HG03460 (cell line): Measurements from ENCODE around the gene MDM4.

Source experiments
- ATAC-seq: cut with Tn5 transposase; IDR thresholded peaks from one replicate; pipeline ENCODE4 v1.9.1; 2021; ENCODE audit not compliant: unreplicated experiment

MDM4 gene

DNA sequence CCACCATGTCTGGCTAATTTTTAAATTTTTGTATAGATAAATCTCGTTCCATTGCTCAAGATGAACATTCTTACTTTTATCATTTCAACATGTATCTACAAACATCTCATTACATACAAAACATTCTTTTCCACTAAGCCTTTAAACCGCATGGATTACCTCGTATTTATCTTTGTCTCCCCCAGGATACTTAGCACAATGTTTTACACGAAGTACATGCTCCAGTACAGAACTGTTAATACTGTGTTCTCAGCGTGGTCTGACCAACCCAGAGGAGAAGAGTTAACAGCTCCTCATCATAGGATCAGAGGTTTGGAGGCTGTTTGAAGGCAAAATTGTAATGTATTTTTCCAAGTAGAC lies 29.0 kb upstream of the MDM4 start:
- no peak for ATAC-seq

DNA sequence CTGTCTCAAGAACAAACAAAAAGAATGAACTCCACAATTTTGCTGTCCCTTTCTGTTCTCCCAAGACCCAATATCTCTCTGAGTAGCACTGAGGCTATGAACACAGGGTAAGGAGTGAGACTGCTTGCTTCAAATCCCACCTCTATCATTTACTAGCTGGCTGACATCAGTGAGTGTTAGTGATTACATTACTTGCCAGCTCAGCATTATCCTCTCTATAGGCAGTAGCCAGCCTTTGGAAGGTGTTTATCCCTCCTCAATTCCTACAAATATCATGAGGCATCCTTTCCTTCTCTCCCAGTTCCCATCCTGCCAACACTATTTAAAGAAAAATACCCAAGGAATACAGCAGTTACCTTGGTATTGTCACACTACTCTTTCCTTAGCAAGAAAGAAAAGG lies 24.6 kb upstream of the MDM4 start:
- no peak for ATAC-seq

DNA sequence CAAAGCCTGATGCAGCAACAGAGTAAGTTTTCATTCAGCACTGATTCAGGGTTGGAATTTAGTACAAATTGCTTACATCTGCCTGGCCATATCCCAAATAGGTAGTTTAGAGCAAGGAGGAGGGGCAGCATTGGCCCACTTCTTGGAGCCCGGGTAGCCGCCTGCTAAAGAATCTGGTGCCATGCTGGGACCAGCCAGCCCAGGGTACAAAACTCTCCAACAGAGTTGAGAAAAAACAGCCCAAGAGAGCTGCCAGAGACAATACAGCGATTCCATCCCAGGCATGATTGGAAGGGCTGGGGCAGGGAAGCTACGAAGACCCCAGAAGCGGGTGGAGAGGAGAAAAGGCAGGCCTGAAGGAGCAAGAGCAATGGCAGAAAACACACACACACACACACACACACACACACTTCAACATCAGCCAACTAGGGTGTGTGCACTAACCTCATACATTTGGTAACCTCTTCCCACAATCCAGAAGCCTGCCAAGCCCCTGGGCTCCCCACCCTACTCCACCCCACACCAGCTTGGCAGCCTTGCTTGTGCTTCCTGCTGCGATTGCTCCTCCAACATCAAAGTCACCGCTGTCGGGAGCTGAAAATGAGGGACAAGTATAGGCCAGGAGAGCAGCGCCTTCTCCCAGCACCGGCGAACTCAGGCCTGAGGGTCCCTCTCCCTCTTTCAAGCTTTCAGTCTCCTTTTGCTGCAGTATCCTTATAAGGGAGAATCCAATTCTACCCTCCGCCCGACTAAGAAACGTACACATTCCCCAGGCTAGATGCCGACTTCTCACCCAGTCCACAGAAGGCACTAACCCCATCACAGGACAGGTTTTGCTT lies 22.8 kb upstream of the MDM4 start:
- ATAC-seq = no peak

DNA sequence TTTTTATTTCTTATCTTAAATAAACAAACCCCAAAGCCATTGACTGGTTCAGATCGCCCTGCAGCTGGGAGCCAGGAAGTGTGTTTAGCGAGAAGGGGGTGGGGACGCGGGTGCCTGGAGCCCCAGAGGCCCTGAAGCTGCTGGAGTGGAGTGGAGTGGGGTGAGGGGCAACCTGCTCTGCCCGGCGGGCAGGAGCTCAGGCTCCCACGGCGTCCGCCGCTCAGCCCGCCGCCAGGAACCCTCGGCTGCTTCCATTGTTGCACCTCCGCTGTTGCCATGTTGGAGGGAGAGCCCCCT lies 22.3 kb upstream of the MDM4 start:
- peak; percentile 42 for ATAC-seq

DNA sequence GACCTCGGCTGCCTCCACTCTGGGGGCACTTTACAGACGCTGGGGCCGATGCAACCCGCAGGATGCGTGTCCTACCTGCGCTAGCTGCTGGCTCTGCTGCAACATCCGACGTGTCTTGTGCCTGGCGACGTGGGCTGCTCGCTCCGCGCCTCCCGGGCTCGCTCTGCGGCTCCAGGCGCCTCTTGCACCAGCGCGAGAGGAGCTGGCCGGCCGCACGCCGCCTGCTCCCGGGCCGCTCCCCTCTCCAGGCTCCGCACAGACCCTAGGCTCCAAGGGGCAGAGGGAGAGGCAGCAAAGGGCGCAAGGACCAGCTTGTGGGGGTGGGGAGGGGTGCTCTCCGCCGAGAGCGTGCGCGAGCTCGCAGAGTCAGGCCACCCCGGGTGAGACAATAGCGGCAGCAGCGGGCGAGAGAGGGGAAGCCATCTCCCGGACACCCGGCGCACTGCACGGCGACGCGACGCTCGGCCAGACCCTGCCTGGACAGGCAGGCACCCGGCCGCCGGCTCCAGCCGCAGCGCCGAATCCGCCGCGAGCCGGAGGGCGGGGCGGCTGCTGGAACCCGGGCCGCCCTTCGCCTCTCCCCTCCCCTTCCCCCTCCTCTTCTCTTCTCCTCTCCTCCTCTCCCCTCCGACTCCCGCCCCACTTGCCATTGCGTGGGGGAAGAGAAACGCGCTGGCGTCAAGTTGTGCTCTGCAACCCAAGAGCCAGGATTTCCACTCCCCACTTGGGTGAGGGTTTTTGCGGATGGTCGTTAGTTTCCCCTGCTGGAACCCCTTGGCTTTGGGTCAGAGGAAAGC lies 21.7 kb upstream of the MDM4 start, which contains the start of gene PIK3C2B:
PIK3C2B (minus strand) TSS at position 525 of the 797 bp plus-strand sequence. CDS start 25,003 bp downstream, outside the sequence.
- ATAC-seq = peak; percentile 77

DNA sequence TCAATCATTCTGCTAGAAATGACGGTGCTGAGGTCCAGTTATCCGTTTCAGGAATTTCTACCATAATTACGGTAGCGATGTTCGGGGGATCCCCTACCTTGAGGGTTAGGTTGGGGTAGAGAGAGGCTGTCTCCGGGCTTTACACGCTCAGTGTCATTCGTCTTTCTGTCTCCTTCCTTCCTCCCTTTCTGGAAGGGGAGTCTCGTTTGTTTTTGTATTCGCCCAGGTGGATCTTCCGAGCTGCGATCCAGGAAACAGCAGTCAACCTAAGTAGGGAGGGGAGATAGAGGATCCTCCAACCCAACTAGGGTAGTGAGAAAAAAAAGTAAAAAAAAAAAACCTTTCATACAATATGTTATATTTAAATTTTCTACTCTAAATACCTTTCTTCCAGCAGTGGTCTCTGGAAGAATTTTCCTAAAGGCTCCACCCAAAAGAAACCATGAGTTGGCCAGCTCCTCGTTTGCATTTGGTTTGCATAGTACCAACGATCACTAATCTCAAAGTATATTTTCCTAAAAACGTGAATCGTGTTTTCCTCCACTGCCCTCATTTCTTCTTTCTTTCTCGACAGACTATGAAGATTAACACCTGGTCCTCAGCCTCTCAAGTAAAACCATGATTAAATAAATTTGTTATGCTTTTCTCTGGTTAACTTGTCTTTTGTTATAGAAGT lies 21.0 kb upstream of the MDM4 start:
- peak; percentile 25 for ATAC-seq

DNA sequence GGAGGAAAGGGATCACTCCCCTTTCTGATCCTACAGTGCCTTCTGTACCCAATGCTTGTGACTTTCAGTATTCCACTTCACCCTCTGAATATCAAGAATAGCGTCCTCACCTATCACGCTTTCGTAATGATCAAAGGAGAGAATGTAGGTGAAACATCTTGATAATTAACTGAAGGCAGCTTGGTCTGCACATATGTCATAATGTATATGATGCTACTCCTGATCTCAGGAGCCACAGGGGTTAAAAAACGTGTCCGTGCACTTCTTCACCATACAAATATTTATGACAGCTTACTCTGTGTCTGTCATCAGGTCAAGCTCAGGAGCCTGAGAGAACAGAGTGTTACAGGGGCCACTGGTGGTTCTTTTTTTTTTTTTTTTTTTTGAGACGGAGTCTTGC lies 20.4 kb upstream of the MDM4 start:
- ATAC-seq = no peak

DNA sequence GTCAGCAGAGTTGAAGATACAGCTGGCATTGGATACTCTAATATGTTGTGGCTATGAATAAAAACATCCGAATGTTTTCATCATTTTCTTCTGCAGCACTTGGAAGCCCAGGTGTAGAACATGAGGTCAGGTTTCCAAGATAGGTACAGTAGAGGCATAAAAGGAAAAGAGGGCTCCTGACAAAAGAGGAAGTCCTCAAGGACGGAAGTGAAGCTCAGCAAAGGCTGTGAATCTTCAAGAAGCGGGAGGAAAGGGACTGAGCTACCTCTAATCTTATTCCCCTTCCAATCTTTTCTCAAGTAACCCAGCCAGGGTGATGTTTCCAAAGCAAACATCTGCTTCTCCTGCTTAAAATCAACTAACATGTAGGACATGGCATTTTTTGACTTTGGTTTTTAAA lies 17.2 kb upstream of the MDM4 start:
- no peak for ATAC-seq

DNA sequence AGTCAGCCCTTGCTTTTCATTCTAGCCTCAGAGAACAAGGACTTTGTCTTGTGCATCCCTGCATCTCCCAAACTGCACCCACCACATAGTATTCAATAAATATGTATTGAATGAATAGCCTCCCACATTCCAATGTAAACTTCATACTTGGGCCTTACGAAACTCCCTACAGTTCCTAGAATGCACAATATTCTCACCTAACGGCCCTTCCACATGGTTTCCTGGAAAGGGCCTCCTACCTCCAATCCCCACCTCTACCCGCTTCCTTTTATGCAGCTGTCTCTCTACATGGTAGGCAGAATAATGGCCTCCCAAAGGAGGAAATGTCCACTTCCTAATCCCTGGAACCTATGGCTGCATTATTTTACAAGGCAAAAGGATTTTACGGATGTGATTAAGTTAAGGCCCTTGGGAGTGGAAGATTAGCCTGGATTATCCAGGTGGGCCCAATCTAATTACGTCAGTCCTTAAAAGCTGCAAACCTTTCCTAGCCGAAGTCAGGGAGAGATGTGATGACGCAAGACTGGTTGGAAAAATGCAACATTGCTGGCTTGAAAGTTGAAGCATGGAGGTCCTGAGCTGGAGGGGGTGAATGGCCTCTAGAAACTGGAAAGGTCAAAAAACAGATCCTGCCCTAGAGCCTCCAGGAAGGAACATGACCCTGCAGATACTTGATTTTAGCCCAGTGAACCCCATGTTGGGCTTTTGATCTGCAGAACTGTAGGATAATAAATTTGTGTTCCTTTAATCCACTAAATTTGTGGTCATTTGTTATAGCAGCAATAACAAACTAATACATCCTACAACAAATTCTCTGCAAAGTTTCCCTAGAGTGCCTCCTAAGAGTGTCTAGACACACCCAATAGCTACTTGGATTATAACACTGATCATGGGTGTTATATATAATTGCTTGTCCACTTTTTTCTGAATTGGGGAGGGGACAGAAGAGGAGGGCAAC lies 16.4 kb upstream of the MDM4 start:
- no peak for ATAC-seq

DNA sequence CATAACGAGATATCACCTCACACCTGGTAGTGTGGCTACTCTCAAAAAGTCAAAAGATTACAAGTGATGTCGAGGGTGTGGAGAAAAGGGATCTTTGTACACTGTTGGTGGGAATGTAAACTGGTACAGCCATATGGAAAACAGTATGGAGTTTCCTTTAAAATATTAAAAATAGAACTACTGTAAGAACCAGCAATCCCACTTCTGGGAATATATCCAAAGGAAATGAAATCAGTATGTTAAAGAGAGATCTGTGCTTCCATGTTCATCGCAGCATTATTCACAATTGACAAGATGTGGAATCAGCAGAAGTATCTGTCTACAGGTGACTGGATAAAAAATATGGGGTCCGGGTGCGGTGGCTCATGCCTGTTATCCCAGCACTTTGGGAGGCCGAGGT lies 14.0 kb upstream of the MDM4 start:
- ATAC-seq = no peak

DNA sequence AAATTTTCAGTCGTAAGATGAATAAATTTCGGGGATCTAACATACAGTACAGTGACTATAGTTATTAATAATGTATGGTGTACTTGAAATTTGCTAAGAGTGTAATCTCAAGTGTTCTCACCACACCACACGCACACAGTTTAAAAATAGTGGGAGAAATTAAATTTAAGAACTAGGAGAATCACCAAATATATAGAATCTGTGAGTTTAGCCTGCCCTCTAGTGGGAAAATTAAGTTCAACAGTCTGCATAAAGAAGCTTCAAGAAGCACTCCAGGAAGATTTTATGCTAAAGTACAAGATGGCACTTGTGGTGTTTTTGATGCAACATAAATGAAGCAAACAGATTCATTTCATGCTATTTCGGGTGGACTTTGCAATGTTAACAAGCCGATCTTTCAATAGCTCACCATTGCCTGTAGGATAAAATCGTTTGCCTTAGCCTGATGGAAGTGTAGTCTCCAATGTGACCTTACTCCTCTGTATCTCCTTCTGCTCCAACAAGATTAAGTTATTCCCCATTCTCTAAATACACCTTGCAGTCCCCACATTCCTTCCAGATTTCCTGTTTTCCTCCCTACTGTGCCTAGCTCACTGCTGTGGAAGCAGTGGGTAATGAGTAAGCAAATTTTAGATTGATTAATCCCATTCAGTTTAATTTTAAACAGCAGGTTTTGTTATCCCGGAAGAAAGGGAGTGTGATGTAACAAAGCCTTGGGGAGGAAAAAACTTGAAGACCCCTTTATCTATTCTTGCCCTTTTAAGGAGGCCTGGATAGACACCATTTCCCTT lies 12.9 kb upstream of the MDM4 start:
- ATAC-seq = no peak

DNA sequence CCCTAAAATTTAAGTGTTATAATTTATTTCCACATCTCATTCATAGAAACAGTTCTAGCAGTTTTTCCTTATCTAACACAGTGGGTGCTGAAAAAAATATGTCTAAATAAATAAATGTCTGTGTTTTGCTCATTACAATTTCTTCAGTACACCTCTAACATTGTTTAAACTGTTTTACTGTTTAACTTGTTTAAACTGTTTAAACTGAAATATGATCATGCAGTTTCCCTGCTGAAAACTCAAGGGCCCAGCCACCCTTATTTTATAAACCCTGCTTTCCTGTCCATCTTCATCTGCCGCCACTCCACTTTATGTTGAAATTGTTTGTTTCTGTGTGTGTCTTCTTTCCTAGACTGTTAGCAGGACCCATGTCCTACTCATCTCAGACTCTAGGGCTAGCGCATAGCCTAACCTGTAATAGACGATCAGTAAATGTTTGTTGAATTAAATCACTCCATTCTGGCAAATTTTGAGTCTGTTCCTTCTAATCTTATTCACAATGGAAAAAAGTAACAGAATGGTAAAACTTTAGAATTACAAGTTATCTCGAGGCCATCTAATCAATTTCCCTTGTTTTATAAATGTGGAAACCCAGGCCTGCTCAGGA lies 12.2 kb upstream of the MDM4 start:
- ATAC-seq = no peak

DNA sequence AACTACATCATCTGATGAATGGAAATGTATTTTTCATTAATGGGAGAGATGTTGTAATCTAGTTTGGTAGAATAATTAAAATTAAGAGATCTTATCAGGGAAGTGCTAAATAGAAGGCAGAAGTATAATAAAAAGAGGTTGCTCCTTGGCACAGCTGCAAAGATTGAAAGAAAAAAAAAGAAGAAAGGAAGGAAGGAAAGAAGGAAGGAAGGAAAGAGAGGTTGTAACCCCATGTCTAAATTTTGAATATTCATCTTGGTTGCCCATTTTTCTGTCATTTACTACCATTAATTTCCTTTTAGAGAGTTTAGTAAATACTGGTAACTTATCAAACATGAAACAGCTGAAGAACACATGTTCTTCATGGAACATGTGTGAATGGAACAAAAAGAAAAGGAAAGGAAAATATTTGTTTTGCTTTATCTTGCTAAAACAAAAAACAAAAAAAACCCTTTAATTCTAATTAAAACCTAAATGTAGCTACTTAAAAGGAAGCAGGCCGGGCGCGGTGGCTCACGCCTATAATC lies 10.5 kb upstream of the MDM4 start:
- no peak for ATAC-seq

DNA sequence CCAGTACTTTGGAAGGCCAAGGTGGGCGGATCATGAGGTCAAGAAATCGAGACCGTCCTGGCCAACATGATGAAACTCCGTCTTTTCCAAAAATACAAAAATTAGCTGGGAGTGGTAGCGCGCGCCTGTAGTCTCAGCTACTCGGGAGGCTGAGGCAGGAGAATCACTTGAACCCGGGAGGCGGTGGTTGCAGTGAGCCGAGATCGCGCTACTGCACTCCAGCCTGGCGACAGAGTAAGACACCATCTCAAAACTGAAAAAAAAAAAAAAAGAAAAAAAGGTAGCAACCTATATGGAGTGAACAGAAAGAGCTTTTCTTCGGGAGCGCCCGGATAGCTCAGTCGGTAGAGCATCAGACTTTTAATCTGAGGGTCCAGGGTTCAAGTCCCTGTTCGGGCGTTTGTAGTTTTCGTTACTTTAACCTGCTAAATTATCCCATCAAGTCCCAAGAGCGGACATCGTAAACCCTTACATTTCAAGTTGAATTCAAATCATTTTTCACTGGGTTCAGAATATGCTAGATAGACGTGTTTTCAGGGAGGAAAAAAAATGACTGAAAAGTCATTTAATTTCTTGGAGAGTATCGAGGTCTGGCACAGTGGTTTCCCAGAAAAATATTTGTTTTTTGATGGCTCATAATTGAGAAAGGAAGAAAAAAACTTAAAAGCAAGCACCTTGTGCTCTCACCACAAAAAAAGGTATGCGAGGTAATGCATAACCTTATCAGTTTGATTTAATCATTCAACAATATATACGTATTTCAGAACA lies 9.8 kb upstream of the MDM4 start:
- peak; percentile 76 for ATAC-seq

DNA sequence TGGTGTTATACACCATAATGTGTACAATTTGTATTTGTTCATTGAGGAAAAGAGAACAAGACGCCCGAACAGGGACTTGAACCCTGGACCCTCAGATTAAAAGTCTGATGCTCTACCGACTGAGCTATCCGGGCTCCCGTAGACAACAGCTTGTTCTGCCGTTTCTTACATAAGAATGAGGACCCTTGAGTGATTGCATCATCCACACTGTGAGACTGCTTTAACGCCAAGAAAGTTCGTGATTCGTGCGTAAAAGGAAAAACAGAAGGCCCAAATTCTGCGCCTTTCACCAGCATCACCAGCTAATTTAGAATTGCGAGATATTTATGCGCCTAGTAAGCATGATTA lies 9.3 kb upstream of the MDM4 start:
- peak; percentile 60 for ATAC-seq

DNA sequence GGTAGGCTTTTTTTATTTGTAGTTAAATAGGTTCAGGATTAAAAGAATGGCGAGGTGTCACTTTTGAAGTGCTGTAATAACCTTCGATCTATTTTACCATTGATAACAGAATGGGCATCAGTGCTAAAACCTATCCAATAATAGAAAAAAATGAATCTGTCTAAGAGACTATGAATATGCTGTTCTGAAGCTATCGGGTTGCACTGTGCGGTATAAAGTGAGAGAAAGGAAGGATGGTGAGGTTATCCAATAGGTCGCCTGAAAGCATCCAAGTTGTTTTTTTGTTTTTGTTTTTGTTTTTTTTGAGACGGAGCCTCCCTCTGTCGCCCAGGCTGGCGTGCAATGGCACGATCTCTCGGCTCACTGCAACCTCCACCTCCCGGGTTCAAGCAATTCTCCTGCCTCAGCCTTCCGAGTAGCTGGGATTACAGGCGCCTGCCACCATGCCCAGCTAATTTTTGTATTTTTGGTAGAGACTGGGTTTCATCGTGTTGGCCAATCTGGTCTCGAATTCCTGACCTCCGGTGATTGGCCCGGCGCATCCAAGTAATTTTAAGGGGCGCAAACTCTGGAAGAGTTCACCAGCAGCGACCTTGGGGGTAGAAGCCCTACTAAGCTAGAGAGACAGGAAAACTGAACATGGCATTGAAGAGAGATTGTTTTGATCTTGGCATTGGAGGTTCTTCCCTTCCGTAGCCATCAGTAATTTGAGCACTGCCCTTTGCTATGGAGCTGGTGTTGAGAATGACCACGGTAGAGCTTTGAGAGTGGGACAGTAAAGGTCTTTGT lies 8.7 kb upstream of the MDM4 start:
- ATAC-seq = no peak

DNA sequence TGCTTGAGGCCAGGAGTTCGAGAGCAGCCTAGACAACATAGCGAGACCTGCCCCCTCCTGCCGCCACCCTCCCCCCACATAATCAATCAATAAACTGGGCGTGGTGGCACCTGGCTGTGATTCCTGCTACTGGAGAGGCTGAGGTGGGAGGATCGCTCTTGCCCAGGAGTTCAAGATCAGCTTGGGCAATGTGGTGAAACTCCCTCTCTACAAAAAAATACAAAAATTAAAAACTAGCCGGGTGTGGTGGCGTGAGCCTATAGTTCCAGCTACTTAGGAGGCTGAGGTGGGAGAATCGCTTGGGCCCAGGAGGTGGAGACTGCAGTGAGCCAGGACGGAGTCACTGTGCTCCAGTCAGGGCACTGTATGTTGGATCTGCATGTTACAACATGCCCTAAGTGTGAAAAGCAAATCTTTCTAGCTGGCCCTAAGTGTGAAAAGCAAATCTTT lies 7.0 kb upstream of the MDM4 start:
- ATAC-seq = no peak

DNA sequence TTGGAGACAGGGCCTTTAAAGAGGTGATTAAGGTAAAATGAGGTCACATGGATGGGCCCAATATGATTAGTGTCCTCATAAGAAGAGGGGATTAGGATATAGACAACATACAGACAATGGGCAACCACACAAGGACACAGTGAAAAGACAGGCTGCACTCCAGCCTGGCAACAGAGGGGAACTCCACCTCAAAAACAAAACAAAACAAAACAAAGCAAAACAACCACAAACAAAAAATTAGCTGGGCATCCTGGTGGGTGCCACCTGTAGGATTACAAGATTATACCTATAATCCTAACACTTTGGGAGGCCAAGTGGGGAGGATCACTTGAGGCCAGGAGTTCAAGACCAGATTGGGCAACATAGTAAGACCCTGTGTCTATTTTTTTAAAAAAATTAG lies 4.8 kb upstream of the MDM4 start:
- no peak for ATAC-seq
